Kidney epithelial cell (primary cell): ENCODE measurements around the gene ENPP1. TPM values are rescaled to one million over a fixed set of nuclear protein-coding genes. Genes with fewer than 3 reads are reported as not detected.

Experiments used
- DNase-seq: peaks from one replicate; pipeline ENCODE4 v3.0.0-alpha.2; 2010; ENCODE audit warnings: low read depth
- H3K27me3 ChIP-seq: 2 replicates; pipeline ENCODE4 v1.6.0; 2011; ENCODE audit warnings: low read length; ENCODE audit not compliant: control insufficient read depth, insufficient read depth
- H3K36me3 ChIP-seq: 2 replicates; pipeline ENCODE4 v1.5.1; 2011; ENCODE audit warnings: low read length; ENCODE audit not compliant: control insufficient read depth, insufficient read depth
- H3K4me3 ChIP-seq: 2 replicates; pipeline ENCODE4 v1.5.1; 2011; ENCODE audit warnings: low read depth, mild to moderate bottlenecking, control low read depth, low read length
- CTCF ChIP-seq: IDR thresholded peaks from 2 replicates; pipeline ENCODE4 v1.5.1; 2011; ENCODE audit warnings: mild to moderate bottlenecking, moderate library complexity, low read length, control low read depth, inconsistent platforms; ENCODE audit not compliant: insufficient read depth, poor library complexity, severe bottlenecking
- total RNA-seq: library from RNA; depleted of rRNA; stranded (reverse); fragments of >200 nt; gene quantifications from 2 replicates; pipeline ENCODE4 v1.2.3, GENCODE V29; 2015

The ENPP1 gene
- total RNA-seq, 1 donor from 2014 or later = 1.2 TPM

- Histone ChIP-seq H3K36me3 (no peaks in the 10 kb centered on the region), H3K4me3 (no peak overlapping the region), H3K27me3 (no peaks in the 10 kb centered on the region)
- no peak for DNase-seq
- no peak for TF ChIP-seq CTCF
Measured at GRCh38 chr6:131769385-131770141, 38.3 kb upstream of the ENPP1 start.

GRCh38 chr6:131770776-131771175, 37.0 kb upstream of the ENPP1 start:
- no peaks in the 10 kb centered on the region for H3K36me3 ChIP-seq
- no peak for DNase-seq
- no peak overlapping the region for H3K4me3 ChIP-seq
- H3K27me3 ChIP-seq = no peaks in the 10 kb centered on the region
- TF ChIP-seq CTCF = no peak

GRCh38 chr6:131773284-131773950, 34.4 kb upstream of the ENPP1 start:
- no peak for TF ChIP-seq CTCF
- DNase-seq = no peak
- Histone ChIP-seq H3K4me3 (no peak overlapping the region), H3K36me3 (no peaks in the 10 kb centered on the region), H3K27me3 (no peaks in the 10 kb centered on the region)

- Histone ChIP-seq H3K4me3 (no peak overlapping the region), H3K27me3 (no peaks in the 10 kb centered on the region), H3K36me3 (no peaks in the 10 kb centered on the region)
- no peak for TF ChIP-seq CTCF
- DNase-seq = no peak
Measured at GRCh38 chr6:131775886-131776285, 31.9 kb upstream of the ENPP1 start.

GRCh38 chr6:131776985-131777384, 30.8 kb upstream of the ENPP1 start:
- Histone ChIP-seq H3K4me3 (no peak overlapping the region), H3K27me3 (no peaks in the 10 kb centered on the region), H3K36me3 (no peaks in the 10 kb centered on the region)
- no peak for DNase-seq
- no peak for TF ChIP-seq CTCF

- Histone ChIP-seq H3K27me3 (no peaks in the 10 kb centered on the region), H3K36me3 (no peaks in the 10 kb centered on the region), H3K4me3 (no peak overlapping the region)
- DNase-seq = no peak
- TF ChIP-seq CTCF = no peak
Measured at GRCh38 chr6:131778169-131778568, 29.7 kb upstream of the ENPP1 start.
